Measurements from ENCODE around the gene CRX. TPM values are rescaled to one million over a fixed set of nuclear protein-coding genes. Genes with fewer than 3 reads are reported as not detected.
"Not testable (repeated sequence)": the region's sequence is repeated elsewhere in the genome, so short reads cannot be mapped to it uniquely, and the experiment has no call there.

Gene CRX
- not detected for total RNA-seq

GRCh38 chr19:47821460-47822020 lies at the start of gene CRX:
TSS of gene CRX (plus strand) at chr19:47821937. CDS start at chr19:47834444, 12,507 bp downstream.
- DNase-seq (ENCODE audit: low read depth in 2 of 3, low spot score in 2 of 3) = no peak

DNA sequence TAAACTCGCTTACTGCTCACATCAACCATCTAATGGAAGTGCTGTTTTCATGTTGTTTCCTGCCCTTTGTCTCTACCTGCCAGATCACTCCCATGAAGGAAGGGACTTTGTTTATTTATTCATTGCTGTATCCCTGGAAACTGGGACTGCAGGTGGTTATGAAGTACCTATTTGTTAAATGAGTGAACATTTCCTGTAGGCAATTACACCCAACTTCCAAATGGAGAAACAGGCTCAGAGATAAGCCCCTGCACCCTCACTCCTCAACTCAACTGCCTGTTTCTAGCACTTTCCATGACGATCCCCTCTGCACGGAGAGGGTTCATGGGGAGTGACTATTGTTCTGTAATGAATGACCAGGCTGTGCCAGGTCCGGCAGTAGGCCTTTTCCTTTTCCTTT lies 45.2 kb upstream of the CRX start:
- DNase-seq (ENCODE audit: low read depth in 2 of 3, low spot score in 2 of 3) = no peak

GRCh38 chr19:47777245-47778048 lies 44.3 kb upstream of the CRX start:
- DNase-seq (ENCODE audit: low read depth in 2 of 3, low spot score in 2 of 3) = not testable (repeated sequence)

DNA sequence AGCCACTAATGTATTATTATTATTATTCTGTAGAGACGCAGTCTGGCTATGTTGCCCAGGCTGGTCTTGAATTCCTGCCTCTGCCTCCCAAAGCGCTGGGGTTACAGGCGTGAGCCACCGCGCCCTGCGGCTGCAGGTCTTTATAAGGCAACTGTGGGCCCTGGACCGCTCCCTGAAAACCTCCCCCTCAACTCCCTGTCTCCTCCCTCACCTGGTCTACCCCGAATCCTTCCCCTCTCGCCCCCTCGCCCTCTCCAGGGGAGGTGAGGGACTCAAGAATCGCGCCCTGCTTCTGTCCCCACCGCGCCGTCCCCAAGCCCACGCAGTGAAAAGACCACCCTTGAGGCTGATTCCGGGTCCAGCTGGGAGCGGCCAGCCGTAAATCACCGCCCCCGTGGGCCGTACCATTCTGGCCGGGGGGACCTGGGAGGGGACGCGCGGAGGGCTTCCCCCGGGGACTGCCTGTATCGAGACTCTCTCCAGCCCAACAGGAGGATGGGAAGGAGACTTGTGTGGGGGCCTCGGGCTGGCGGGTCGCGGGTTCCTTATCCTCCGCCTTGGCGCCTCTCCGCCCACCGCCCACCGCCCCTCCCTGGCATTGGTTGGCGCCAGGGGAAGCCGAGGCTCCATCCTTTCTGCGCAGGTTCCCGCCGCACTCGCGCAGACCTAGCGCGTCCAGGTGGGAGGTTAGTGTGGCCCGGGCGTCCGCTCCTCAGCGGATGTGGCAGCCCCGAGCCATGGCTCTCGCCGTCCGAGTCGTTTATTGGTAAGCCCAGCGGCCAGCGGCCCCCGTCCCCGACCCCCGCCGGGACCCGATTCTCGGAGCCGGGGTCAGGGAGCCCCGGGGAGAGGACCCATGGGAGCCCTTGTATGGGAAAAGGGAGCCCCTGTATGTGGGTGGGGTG lies 43.4 kb upstream of the CRX start, which contains the start of gene SELENOW:
Gene SELENOW (plus strand): TSS at position 655 of the 905 bp plus-strand sequence. CDS start 83 bp downstream, at position 738.
- DNase-seq (ENCODE audit: low read depth in 2 of 3, low spot score in 2 of 3) = peak; percentile 73 to 74 (median 74)

GRCh38 chr19:47778954-47779351 lies 42.8 kb upstream of the CRX start:
- no peak for DNase-seq (ENCODE audit: low read depth in 2 of 3, low spot score in 2 of 3)

DNA sequence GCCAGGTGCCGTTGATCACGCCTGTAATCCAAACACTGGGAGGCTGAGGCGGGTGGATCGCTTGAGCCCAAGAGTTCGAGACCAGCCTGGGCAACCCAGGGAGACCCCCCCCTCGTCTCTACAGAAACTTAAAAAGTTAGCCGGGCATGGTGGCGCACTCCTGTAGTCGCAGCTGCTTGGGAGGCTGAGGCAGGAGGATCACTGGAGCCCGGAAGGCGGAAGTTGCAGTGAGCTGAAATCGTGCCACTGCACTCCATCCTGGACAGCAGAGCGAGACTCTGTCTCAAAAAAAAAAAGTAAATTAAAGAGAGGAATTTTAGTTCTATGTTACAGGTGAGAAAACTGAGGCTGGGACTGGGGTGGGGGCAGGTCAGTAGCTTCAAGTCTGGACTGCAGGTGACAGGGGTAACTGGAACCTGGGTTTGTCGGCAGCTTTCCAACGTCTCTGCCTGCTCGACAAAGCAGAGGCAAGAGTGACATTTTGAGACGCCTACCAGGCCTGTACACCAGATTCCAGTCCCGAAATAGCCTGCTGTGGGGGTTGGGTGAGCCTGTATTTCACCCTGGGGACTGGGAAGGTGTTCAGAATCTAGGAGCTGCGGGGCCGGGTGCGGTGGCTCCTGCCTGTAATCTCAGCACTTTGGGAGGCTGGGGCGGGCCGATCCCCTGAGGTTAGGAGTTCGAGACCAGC lies 42.1 kb upstream of the CRX start:
- DNase-seq (ENCODE audit: low read depth in 2 of 3, low spot score in 2 of 3) = no peak

- no peak for DNase-seq (ENCODE audit: low read depth in 2 of 3, low spot score in 2 of 3)
These were observed 41.6 kb upstream of the CRX start for GRCh38 chr19:47780215-47780551.

- DNase-seq (ENCODE audit: low read depth in 2 of 3, low spot score in 2 of 3) = no peak
These were observed 40.0 kb upstream of the CRX start for GRCh38 chr19:47781590-47782262.

- DNase-seq (ENCODE audit: low read depth in 2 of 3, low spot score in 2 of 3) = no peak
These were observed 35.2 kb upstream of the CRX start for GRCh38 chr19:47786566-47786965.

DNA sequence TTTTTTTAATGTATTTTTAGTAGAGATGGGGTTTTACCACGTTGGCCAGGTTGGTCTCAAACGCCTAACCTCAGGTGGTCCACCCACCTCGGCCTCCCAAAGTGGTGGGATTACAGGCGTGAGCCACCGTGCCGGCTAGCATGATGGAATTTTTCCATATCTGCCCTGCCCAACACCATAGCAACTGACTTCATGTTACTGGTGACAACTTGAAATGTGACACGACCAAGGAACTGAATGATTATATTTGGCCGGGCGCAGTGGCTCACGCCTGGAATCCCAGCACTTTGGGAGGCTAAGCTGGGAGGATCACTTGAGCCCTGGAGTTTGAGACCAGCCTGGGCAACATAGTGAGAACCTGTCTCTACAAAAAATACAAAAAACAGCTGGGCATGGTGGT lies 34.4 kb upstream of the CRX start:
- DNase-seq (ENCODE audit: low read depth in 2 of 3, low spot score in 2 of 3) = not testable (repeated sequence)

DNA sequence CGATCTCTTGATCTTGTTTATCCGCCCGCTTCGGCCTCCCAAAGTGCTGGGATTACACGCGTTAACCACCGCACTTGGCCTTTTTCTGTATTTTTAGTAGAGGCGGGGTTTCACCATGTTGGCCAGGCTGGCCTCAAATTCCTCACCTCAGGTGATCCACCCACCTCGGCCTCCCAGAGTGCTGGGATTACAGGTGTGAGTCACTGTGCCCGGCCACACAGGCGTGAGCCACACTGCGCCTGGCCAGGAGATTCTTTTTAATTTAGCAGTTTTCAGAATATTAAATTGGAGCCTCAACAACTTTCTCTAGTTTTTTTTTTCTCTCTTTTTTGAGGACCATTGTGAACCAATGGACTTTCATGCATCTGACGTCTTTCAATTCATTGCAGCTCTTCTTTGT lies 31.9 kb upstream of the CRX start:
- DNase-seq (ENCODE audit: low read depth in 2 of 3, low spot score in 2 of 3) = not testable (repeated sequence)

DNA sequence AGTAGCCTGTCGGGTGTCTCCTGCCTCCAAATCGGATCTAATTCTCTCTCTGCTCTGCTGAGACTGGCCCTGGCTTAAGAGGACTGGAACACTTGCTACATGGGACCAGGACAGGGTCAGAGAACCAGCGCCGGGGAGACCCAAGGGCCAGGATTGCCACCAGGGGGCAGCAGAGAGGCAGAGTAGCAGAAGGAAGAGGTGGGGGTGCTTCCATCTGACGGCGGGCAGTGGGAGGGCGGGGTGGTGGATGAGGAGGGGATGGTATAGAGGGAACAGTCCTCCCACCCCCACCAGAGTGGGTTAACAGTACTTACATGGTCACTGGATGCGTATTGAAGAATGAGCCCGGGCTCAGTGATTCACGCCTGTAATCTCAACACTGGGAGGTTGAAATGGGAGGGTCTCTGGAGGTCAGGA lies 31.3 kb upstream of the CRX start:
- peak; percentile 65 to 85 (median 83) for DNase-seq (ENCODE audit: low read depth in 2 of 3, low spot score in 2 of 3)

DNA sequence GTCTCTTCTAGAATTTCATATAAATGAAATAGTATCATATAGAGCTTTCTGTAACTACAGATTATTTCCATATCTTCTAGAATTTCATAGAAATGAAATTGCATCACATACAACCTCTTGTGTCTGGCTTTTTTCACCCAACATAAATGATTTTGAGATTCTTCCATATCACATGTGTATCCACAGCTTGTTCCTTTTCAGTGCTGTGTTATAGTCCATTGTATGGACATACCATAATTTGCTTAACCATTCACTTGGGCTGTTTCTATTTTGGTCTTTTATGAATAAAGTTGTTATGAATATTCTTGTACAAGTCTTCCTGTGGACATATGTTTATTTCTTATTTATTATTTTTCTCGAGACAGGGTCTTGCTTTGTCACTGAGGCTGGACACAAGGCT lies 29.1 kb upstream of the CRX start:
- no peak for DNase-seq (ENCODE audit: low read depth in 2 of 3, low spot score in 2 of 3)

DNA sequence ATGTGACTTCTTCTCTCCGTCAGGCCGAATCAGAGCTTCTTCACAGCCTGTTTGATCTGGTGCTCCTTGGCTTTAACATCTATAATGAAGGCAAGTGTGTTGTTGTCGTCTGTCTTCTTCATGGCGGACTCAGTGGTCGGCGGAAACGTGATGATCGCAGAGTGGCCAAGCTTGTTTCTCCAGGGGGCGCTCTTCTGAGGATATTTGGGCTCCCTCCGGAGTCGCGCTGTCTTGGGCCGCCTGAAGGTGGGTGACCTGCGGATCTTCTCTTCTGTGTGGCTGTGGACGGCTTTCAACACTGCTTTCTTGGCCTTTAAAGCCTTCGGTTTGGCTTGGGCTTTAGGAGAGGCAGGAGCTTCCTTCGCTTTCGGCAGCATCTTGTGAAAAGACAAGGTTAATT lies 27.2 kb upstream of the CRX start:
- no peak for DNase-seq (ENCODE audit: low read depth in 2 of 3, low spot score in 2 of 3)

DNA sequence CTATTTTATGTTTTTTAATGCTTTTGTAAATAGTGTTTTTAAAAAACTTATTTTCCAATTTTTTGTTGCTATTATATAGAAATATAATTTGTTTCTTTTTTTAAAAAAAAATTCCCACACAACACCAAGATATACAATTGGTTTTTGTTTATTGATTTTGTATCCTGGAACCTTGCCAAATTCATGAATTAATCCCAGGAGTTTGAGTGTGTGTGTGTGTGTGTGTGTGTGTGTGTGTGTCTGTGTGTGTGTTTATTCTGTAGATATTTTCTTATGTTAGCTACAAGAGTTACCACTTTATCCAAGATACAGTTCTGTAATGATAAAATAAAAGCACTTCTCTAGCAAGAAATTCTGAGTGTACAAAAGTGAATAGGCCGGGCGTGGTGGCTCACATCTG lies 25.0 kb upstream of the CRX start:
- DNase-seq (ENCODE audit: low read depth in 2 of 3, low spot score in 2 of 3) = no peak

DNA sequence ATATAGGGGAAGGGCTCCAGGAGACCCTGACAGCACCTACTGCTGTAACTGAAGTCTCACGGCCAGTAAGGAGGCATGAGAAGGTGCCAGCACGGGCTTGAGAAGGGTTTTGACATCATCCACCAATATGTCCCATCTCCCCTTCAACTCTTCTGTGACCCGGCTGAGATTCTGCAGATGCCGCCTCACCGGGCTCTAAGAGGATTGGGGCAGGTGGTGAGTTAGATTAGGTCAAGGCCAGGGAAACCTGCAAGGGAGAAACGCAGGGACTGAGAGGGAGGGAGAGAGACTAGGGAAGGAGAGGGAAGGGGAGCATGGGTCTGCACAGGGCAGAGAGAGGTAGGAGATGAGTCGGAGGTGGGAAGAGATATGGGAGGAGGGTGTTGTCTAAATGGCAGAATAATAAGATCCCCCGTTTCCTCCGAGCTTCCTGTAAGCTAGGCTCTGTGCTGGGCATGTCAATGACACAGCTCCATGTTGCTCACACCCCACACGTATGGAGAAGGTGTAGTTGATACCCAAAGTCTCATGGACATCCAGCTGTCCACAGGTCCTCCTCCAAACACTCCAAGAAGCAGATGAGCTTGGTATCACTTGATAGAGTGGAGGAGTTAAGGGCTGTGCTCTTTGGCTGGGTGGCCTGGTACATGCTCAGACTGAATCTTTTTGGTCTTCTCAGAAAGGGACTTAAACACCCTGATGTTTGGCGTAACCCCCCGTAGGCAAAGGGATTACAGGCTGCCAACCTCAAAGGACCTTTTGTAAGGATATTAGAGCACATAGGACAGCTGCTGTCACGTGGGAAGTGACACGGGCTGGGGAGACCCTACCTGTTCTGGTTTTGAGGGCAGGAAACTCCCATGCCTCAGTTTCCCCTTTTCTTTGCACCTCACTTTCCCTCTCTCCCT lies 23.5 kb upstream of the CRX start:
- DNase-seq (ENCODE audit: low read depth in 2 of 3, low spot score in 2 of 3) = no peak

DNA sequence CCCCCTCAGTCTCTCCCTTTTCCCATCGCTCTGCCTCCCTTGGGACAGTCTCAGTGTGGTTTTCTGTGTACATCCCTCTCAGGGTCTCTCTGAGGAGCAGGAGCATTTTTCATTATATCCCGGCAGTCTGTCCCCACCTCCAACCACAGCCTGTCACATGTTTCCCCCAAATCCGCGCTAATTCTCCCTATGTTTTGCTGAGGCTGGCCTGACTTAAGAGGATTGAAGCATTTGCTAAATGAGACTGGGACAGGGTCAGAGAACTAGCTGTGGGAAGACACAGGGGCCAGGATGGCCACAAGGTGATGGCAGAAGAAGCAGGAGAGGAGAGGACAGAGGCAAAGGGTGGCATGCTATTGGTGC lies 22.9 kb upstream of the CRX start:
- no peak for DNase-seq (ENCODE audit: low read depth in 2 of 3, low spot score in 2 of 3)

GRCh38 chr19:47801270-47801669 lies 20.5 kb upstream of the CRX start:
- no peak for DNase-seq (ENCODE audit: low read depth in 2 of 3, low spot score in 2 of 3)

DNA sequence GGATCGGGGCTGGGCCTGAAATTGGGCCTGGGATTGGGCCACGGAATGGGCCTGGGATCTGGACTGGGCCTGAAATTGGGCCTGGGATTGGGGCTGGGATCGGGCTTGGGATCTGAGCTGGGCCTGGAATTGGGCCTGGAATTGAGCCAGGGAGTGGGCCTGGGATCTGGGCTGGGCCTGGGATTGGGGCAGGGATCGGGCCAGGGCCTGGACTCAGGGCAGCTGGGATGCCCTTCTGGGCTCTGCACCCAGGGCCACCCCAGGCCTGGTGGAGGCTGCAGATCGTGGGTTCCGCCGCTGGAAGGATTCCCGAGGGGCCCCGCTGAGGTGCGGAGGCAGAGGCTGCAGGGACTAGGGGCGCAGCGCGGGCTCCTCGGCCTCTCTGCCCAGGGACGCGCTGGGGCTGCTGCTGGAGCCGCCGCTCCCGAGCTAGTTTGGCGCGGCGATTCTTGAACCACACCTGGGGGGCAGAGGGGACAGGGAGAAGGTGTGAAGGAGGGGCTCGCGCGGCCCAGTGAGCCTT lies 19.2 kb upstream of the CRX start:
- DNase-seq (ENCODE audit: low read depth in 2 of 3, low spot score in 2 of 3) = no peak
